ENCODE data around the gene ITGB5. TPM values are rescaled to one million over a fixed set of nuclear protein-coding genes. Genes with fewer than 3 reads are reported as not detected.
A peak's percentile ranks its signal among the peaks of the same experiment; 100 is the strongest.

Gene ITGB5
- total RNA-seq, 6 experiments from 2014 or later: 61.3 to 125 (median 98.4) TPM

DNA sequence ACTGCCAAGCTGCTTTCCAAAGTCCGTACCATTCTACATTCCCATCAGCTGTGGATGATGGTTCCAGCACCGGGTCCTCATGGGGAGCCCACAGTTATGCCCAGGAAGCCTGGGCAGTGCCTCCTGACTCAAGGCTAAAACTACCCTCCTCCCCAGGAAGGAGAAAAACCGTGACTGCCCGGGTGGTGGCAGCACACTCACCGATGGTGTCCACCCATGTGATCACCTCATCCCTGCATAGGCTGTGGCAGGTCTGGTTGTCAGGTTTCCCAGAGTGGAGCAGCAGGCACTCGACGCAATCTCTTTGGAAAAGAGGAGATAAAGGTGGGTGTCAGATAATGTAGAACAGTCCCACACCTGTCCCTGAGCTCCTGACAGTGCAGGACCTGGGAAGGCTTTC lies 118.4 kb downstream of the ITGB5 start:
- peak in 1 of 3 donors; percentile 51 for DNase-seq
- peak; percentile 63 to 73 (median 70) for ATAC-seq
- TF ChIP-seq, protein P1, sequence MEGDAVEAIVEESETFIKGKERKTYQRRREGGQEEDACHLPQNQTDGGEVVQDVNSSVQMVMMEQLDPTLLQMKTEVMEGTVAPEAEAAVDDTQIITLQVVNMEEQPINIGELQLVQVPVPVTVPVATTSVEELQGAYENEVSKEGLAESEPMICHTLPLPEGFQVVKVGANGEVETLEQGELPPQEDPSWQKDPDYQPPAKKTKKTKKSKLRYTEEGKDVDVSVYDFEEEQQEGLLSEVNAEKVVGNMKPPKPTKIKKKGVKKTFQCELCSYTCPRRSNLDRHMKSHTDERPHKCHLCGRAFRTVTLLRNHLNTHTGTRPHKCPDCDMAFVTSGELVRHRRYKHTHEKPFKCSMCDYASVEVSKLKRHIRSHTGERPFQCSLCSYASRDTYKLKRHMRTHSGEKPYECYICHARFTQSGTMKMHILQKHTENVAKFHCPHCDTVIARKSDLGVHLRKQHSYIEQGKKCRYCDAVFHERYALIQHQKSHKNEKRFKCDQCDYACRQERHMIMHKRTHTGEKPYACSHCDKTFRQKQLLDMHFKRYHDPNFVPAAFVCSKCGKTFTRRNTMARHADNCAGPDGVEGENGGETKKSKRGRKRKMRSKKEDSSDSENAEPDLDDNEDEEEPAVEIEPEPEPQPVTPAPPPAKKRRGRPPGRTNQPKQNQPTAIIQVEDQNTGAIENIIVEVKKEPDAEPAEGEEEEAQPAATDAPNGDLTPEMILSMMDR (IDR thresholded peaks at IDR 0.05): peak in 3 of 4 donors; percentile 32 to 48 (median 35)
- no peak for TF ChIP-seq POLR2A (IDR thresholded peaks at IDR 0.05)
- 50% methylated on average over 4 of the region's 7 CpGs for WGBS (ENCODE audit: insufficient coverage, low coverage, low lambda C conversion rate, missing lambda C conversion rate)
- H3K9me3 ChIP-seq: no peaks in the 10 kb centered on the region
- H3K4me1 ChIP-seq: peaks cover 0 to 12% (median 0%) of the 10 kb centered on the region in 4 donors
- H3K36me3 ChIP-seq: peaks cover 4 to 44% (median 25%) of the 10 kb centered on the region in 4 donors
- no peak overlapping the region for H3K27ac ChIP-seq
- intact Hi-C loops (cut with DNase I): loop anchor here in 1 of 2 donors (5.0 to 10.0 kb wide), 2 partner anchors 126 to 143 kb away; no protein-coding TSS in a partner anchor
- H3K4me3 ChIP-seq: no peak overlapping the region
- H3K27me3 ChIP-seq: no peaks in the 10 kb centered on the region

DNA sequence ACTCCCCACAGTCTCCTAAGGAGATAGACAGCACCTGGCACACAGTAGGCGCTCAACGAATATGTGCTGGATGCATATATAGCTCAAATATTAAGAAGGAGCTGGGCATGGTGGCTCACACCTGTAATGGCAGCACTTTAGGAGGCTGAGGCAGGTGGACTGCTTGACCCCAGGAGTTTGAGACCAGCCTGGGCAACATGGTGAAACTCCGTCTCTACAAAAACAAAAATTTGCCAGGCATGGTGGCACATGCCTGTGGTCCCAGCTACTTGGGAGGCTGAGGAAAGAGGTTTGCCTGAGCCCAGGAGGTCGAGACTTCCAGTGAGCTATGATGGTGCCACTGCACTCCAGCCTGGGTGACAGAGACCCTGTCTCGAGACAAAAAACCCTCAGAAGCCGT lies 119.5 kb downstream of the ITGB5 start:
- DNase-seq (no peak), ATAC-seq (no peak)
- intact Hi-C loops (cut with DNase I): loop anchor here in 1 of 2 donors (5.0 to 10.0 kb wide), 2 partner anchors 127 to 145 kb away; no protein-coding TSS in a partner anchor
- Histone ChIP-seq H3K4me1 (peaks cover 0 to 8% (median 0%) of the 10 kb centered on the region in 4 donors), H3K9me3 (no peaks in the 10 kb centered on the region), H3K36me3 (peaks cover 4 to 51% (median 26%) of the 10 kb centered on the region in 4 donors), H3K4me3 (no peak overlapping the region), H3K27me3 (no peaks in the 10 kb centered on the region), H3K27ac (no peak overlapping the region)
- 89% methylated on average over 4 of the region's 6 CpGs for WGBS (ENCODE audit: insufficient coverage, low coverage, low lambda C conversion rate, missing lambda C conversion rate)
- no peak for TF ChIP-seq POLR2A (IDR thresholded peaks at IDR 0.05)
- TF ChIP-seq, protein P1 (IDR thresholded peaks at IDR 0.05): no peak

DNA sequence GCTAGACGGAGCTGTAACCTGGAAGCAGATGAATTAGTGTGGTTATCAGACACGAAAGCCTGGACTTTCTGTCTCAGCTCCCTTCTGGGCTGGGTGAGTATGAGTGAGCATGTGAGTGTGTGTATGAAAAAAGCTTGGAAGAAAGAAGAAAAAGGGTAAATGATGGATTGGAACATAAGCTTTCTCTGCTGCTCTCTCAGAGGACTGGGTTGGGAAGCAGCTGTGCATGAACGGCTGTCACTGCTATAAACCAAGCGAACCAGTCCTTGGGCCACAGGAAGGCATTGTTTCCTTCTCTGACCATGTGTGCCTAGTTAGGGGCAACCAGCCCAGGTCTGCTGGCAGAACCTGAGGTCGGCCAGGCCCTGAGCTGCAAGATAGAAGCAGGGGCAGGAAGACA lies 119.9 kb downstream of the ITGB5 start:
- H3K36me3 ChIP-seq: peaks cover 4 to 53% (median 26%) of the 10 kb centered on the region in 4 donors
- H3K27me3 ChIP-seq: no peaks in the 10 kb centered on the region
- TF ChIP-seq, protein P1 (IDR thresholded peaks at IDR 0.05): no peak
- TF ChIP-seq POLR2A (IDR thresholded peaks at IDR 0.05): no peak
- intact Hi-C loops (cut with DNase I): loop anchor here in 1 of 2 donors (5.0 to 10.0 kb wide), 2 partner anchors 128 to 145 kb away; no protein-coding TSS in a partner anchor
- ATAC-seq (no peak), DNase-seq (no peak)
- H3K27ac ChIP-seq: no peak overlapping the region
- H3K4me1 ChIP-seq: peaks cover 0 to 6% (median under 1%) of the 10 kb centered on the region in 4 donors
- 89% methylated on average over 4 of the region's 5 CpGs for WGBS (ENCODE audit: insufficient coverage, low coverage, low lambda C conversion rate, missing lambda C conversion rate)
- no peak overlapping the region for H3K4me3 ChIP-seq
- no peaks in the 10 kb centered on the region for H3K9me3 ChIP-seq

DNA sequence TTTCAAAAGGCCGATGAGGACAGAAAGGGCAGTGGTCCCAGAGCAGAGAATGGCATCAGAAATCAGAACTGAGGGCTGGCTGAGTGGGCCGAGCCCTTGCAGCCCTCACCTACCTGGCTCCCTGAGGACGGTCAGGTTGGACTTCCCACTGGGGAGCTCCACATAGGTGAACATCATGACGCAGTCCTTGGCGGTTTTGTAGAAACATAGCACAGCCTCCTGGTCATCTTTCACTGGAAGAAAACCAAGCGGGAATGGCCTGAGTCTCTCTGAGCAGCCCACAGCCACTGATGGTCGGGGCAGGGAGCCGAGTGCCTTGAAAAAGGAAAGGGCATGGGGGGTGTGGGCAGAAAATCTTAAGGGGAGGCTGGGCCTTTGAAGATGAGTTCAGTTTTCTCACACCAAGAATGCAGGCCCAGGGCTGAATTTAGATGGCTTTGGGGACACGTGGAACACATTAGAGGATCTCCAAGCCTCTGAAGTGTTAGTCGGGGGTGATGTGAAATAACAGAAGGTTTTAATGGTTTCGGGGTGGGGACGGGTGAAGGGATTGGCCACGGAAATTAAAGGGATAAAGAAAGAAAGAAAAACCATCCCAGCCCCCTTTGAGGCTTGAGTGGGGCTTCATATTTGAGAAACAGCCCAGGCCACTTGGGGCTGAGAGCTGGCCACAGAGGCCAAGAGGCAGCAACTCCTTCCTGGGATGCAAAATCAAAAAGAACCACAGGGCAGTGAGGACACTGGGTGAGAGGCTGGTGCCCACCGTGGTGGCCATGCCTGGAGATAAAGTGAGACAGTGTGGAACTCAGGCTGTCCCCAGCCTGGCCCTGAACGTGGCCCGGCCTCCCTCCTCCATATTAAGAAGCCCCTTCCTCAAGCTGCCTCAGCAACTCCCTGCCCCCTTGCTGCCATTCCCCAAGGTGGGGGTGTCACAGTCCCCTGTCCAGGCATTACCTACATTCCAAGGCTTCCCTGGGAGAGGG lies 120.8 kb downstream of the ITGB5 start:
- no peak for DNase-seq
- Histone ChIP-seq H3K4me1 (peaks cover 0 to 11% (median 6%) of the 10 kb centered on the region in 4 donors), H3K27me3 (no peaks in the 10 kb centered on the region), H3K27ac (no peak overlapping the region), H3K36me3 (peaks cover 4 to 53% (median 26%) of the 10 kb centered on the region in 4 donors), H3K9me3 (no peaks in the 10 kb centered on the region), H3K4me3 (no peak overlapping the region)
- no peak for ATAC-seq
- TF ChIP-seq, protein P1 (IDR thresholded peaks at IDR 0.05): no peak
- TF ChIP-seq POLR2A (IDR thresholded peaks at IDR 0.05): no peak
- intact Hi-C loops (cut with DNase I): loop anchor here in 1 of 2 donors (5.0 to 10.0 kb wide), 2 partner anchors 128 to 146 kb away; no protein-coding TSS in a partner anchor
- WGBS (ENCODE audit: insufficient coverage, low coverage, low lambda C conversion rate, missing lambda C conversion rate): 90% methylated on average over 10 of the region's 16 CpGs

Data from right lobe of liver (tissue), 6 donors.